Breast epithelium (tissue), 3 donors: ENCODE results near the gene THSD4.

ENCODE experiments used
- CTCF ChIP-seq, 3 donors: fragments of 450-650 bp; IDR thresholded peaks; one replicate each; pipeline ENCODE4 v1.5.1; 2016 to 2017; ENCODE audit warnings: antibody characterized with exemption in 3 of 3, mild to moderate bottlenecking in 3 of 3, moderate library complexity in 3 of 3
- POLR2A ChIP-seq: fragments of 450-650 bp; IDR thresholded peaks from one replicate; pipeline ENCODE4 v1.6.1; 2016; ENCODE audit warnings: antibody characterized with exemption, mild to moderate bottlenecking, moderate library complexity

GRCh38 chr15:71501344-71502076, 386.2 kb downstream of the THSD4 start:
- TF ChIP-seq CTCF (IDR thresholded peaks at IDR 0.05), result no peak
- TF ChIP-seq POLR2A, result no peak
